Gastroesophageal sphincter (tissue), 4 donors: ENCODE data around the gene PTPRN2. TPM values are rescaled to one million over a fixed set of nuclear protein-coding genes. Genes with fewer than 3 reads are reported as not detected.
A peak's percentile ranks its signal among the peaks of the same experiment; 100 is the strongest.
"Not testable (repeated sequence)": the region's sequence is repeated elsewhere in the genome, so short reads cannot be mapped to it uniquely, and the experiment has no call there.

Source experiments
- ATAC-seq: fragments of 150-250 bp; one replicate; pipeline ENCODE4 v1.9.1; 2016; ENCODE audit warnings: mild to moderate bottlenecking, moderate library complexity
- H3K27ac ChIP-seq, 4 donors: fragments of 200-600 bp; sonication (generic) in 3 of 4; 1 replicate in 3 of 4; 2 replicates in 1 of 4; pipeline ENCODE4 v1.5.1; 2016 to 2019
- H3K27me3 ChIP-seq: fragments of 200-600 bp; sonication (generic); one replicate; pipeline ENCODE4 v1.5.1; 2019
- H3K36me3 ChIP-seq, 2 donors: fragments of 200-600 bp; sonication (generic); one replicate each; pipeline ENCODE4 v1.5.1; 2019; ENCODE audit warnings: control low read depth in 1 of 2
- H3K4me1 ChIP-seq, 3 donors: fragments of 200-600 bp; sonication (generic); 1 replicate in 2 of 3; 2 replicates in 1 of 3; pipeline ENCODE4 v1.5.1; 2016 to 2019; ENCODE audit warnings: control low read depth in 2 of 3
- H3K4me3 ChIP-seq, 2 donors: fragments of 200-600 bp; sonication (generic); one replicate each; pipeline ENCODE4 v1.5.1; 2019; ENCODE audit warnings: mild to moderate bottlenecking in 1 of 2, moderate library complexity in 1 of 2
- H3K9me3 ChIP-seq, 3 donors: fragments of 200-600 bp; sonication (generic); one replicate each; pipeline ENCODE4 v1.5.1; 2017 to 2019; ENCODE audit warnings: control low read depth in 2 of 3
- CTCF ChIP-seq, 4 experiments: fragments of 200-600 bp in 2 of 4; fragments of 450-650 bp in 2 of 4; sonication (generic) in 1 of 4; IDR thresholded peaks; one replicate each; pipeline ENCODE4 v1.5.1; 2017 to 2019; ENCODE audit warnings: antibody characterized with exemption in 4 of 4, mild to moderate bottlenecking in 2 of 4, moderate library complexity in 2 of 4
- EP300 ChIP-seq: sonication (generic); formaldehyde crosslinking; IDR thresholded peaks from one replicate; pipeline ENCODE4 v1.6.1; 2017; ENCODE audit warnings: antibody characterized with exemption, mild to moderate bottlenecking
- POLR2A ChIP-seq, 2 donors: fragments of 450-650 bp; IDR thresholded peaks; one replicate each; pipeline ENCODE4 v1.6.1; 2017; ENCODE audit warnings: antibody characterized with exemption in 2 of 2, mild to moderate bottlenecking in 2 of 2, moderate library complexity in 1 of 2
- POLR2AphosphoS5 ChIP-seq: sonication (generic); formaldehyde crosslinking; IDR thresholded peaks from one replicate; pipeline ENCODE4 v1.6.1; 2017; ENCODE audit warnings: antibody characterized with exemption
- WGBS, 2 donors: methylation state at CpG; one replicate each; pipeline ENCODE4 v1.1.5; 2018; ENCODE audit warnings: low coverage in 1 of 2; 5-methylcytosine and 5-hydroxymethylcytosine counted together
- total RNA-seq, 4 donors: library from RNA; depleted of rRNA; stranded (reverse); fragments of >200 nt; gene quantifications; one replicate each; pipeline ENCODE4 v1.1.0, GENCODE V29; 2016

PTPRN2 gene
- total RNA-seq, 4 donors from 2014 or later = 1.7 to 4.7 (median 3.3) TPM

GRCh38 chr7:157850481-157851444, 736.9 kb downstream of the PTPRN2 start:
- 83% methylated on average over 15 to 18 of the region's 20 CpGs for WGBS, 2 donors

GRCh38 chr7:157849726-157850125, 737.9 kb downstream of the PTPRN2 start:
- Histone ChIP-seq H3K4me3 (no peak overlapping the region), H3K36me3 (no peaks in the 10 kb centered on the region), H3K27me3 (peaks cover 28% of the 10 kb centered on the region), H3K27ac (no peak overlapping the region), H3K4me1 (peaks cover 0 to 9% (median 0%) of the 10 kb centered on the region in 3 donors), H3K9me3 (no peaks in the 10 kb centered on the region)
- WGBS, 2 donors = 86 to 89% methylated on average over 8 of the region's 10 CpGs
- TF ChIP-seq EP300 (no peak), CTCF (IDR thresholded peaks at IDR 0.05) (no peak), POLR2AphosphoS5 (no peak), POLR2A (IDR thresholded peaks at IDR 0.05) (no peak)
- no peak for ATAC-seq

More at GRCh38 chr7:157850481-157851444, 736.9 kb downstream of the PTPRN2 start:
- H3K9me3 ChIP-seq = no peaks in the 10 kb centered on the region
- H3K27ac ChIP-seq = peak overlapping the region in 1 of 4 donors; percentile 18
- peaks cover 18% of the 10 kb centered on the region for H3K27me3 ChIP-seq
- TF ChIP-seq POLR2AphosphoS5 (no peak), EP300 (no peak), CTCF (IDR thresholded peaks at IDR 0.05) (no peak), POLR2A (IDR thresholded peaks at IDR 0.05) (no peak)
- ATAC-seq = no peak
- H3K4me3 ChIP-seq = no peak overlapping the region
- H3K4me1 ChIP-seq = peaks cover 0 to 9% (median 0%) of the 10 kb centered on the region in 3 donors
- H3K36me3 ChIP-seq = no peaks in the 10 kb centered on the region

GRCh38 chr7:157849341-157849596, 738.4 kb downstream of the PTPRN2 start:
- peaks cover 33% of the 10 kb centered on the region for H3K27me3 ChIP-seq
- peaks cover 0 to 9% (median 0%) of the 10 kb centered on the region in 3 donors for H3K4me1 ChIP-seq
- no peak overlapping the region for H3K4me3 ChIP-seq
- WGBS, 2 donors = no CpG with 5 or more reads among the region's 6 CpGs
- no peak overlapping the region for H3K27ac ChIP-seq
- no peaks in the 10 kb centered on the region for H3K36me3 ChIP-seq
- no peak for TF ChIP-seq POLR2A (IDR thresholded peaks at IDR 0.05)
- no peak for TF ChIP-seq CTCF (IDR thresholded peaks at IDR 0.05)
- no peak for TF ChIP-seq EP300
- no peak for TF ChIP-seq POLR2AphosphoS5
- no peaks in the 10 kb centered on the region for H3K9me3 ChIP-seq
- no peak for ATAC-seq

GRCh38 chr7:157848508-157849340, 738.9 kb downstream of the PTPRN2 start:
- TF ChIP-seq EP300 (no peak), POLR2AphosphoS5 (no peak), CTCF (IDR thresholded peaks at IDR 0.05) (no peak)
- no peak for ATAC-seq
- peaks cover 0 to 9% (median 0%) of the 10 kb centered on the region in 3 donors for H3K4me1 ChIP-seq
- H3K4me3 ChIP-seq = no peak overlapping the region
- 80 to 100% methylated on average over 1 of the region's 32 CpGs for WGBS, 2 donors
- no peaks in the 10 kb centered on the region for H3K9me3 ChIP-seq
- peaks cover 38% of the 10 kb centered on the region for H3K27me3 ChIP-seq
- H3K36me3 ChIP-seq = no peaks in the 10 kb centered on the region
- H3K27ac ChIP-seq = no peak overlapping the region

DNA sequence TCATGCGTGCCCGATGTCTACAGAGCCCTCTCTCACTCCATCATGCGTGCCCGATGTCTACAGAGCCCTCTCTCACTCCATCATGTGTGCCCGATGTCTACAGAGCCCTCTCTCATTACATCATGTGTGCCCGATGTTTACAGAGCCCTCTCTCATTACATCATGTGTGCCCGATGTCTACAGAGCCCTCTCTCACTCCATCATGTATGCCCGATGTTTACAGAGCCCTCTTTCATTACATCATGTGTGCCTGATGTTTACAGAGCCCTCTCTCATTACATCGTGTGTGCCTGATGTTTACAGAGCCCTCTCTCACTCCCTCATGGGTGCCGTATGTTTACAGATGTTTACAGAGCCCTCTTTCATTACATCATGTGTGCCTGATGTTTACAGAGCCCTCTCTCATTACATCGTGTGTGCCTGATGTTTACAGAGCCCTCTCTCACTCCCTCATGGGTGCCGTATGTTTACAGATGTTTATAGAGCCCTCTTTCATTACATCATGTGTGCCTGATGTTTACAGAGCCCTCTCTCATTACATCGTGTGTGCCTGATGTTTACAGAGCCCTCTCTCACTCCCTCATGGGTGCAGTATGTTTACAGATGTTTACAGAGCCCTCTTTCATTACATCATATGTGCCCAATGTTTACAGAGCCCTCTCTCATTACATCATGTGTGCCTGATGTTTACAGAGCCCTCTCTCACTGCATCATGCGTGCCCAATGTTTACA, 739.7 kb downstream of the PTPRN2 start:
- H3K9me3 ChIP-seq, H3K27ac ChIP-seq, ATAC-seq, H3K4me1 ChIP-seq, H3K4me3 ChIP-seq, H3K36me3 ChIP-seq: not testable (repeated sequence)
- peaks cover 44% of the 10 kb centered on the region for H3K27me3 ChIP-seq
- 74 to 76% methylated on average over 13 to 14 of the region's 14 CpGs for WGBS, 2 donors

DNA sequence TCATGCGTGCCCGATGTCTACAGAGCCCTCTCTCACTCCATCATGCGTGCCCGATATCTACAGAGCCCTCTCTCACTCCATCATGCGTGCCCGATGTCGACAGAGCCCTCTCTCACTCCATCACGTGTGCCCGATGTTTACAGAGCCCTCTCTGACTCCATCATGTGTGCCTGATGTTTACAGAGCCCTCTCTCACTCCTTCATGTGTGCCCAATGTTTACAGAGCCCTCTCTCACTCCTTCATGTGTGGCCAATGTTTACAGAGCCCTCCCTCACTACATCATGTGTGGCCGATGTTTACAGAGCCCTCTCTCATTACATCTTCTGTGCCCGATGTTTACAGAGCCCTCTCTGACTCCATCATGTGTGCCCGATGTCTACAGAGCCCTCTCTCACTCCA, 740.9 kb downstream of the PTPRN2 start:
- peaks cover 50% of the 10 kb centered on the region for H3K27me3 ChIP-seq
- ATAC-seq, H3K4me3 ChIP-seq, H3K36me3 ChIP-seq, H3K27ac ChIP-seq, H3K4me1 ChIP-seq, H3K9me3 ChIP-seq: not testable (repeated sequence)
- 68 to 77% methylated on average over 11 to 12 of the region's 12 CpGs for WGBS, 2 donors
